HT1080 (cell line): ENCODE results near the gene TET1. TPM values are rescaled to one million over a fixed set of nuclear protein-coding genes. Genes with fewer than 3 reads are reported as not detected.
"Not testable (repeated sequence)": the region's sequence is repeated elsewhere in the genome, so short reads cannot be mapped to it uniquely, and the experiment has no call there.

Experiments used
- DNase-seq: peaks from one replicate; pipeline ENCODE4 v3.0.0-alpha.2; 2015; ENCODE audit warnings: low read depth
- small RNA-seq: library from RNA; depleted of rRNA; stranded (forward); fragments of <200 nt; gene quantifications from one replicate; pipeline ENCODE3, GENCODE V24; 2014
- total RNA-seq: library from RNA; depleted of rRNA; stranded (reverse); fragments of >200 nt; shearing (Covaris generic); gene quantifications from 2 replicates; pipeline ENCODE4 v1.2.3, GENCODE V29; 2014; rRNA removed

Gene TET1
- total RNA-seq, 1 experiment from 2014 or later = 1.2 TPM

GRCh38 chr10:68700197-68700596, 140.1 kb downstream of the TET1 start:
- no peak for DNase-seq

DNA sequence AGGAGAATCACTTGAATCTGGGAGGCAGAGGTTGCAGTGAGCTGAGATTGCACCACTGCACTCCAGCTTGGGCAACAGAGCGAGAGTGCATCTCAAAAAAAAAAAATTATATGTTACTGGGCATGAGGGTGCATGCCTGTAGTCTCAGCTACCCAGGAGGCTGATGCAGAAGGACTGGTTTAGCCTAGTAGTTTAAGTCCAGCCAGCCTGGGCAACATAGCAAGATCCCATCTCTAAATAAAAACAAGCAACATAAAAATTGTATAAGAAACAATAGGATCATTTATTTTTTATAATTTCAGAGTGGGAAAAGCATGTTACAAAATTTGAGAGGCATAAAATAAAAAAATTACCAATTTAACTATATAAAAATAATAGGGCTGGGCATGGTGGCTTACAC, 145.4 kb downstream of the TET1 start:
- no peak for DNase-seq

DNA sequence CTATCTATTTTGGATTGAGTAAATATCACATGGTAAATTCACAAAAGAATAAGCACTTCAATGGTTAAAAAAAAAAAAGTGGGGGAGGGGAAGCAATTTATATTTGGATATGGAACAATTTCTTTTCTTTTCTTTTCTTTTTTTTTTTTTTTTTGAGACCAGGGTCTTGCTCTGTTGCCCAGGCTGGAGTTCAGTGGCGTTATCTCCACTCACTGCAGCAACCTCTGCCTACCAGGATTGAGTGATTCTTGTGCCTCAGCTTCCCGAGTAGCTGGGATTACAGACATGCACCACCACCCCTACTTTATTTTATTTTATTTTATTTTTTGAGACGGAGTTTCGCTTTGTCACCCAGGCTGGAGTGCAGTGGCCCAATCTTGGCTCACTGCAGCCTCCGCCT, 148.8 kb downstream of the TET1 start:
- DNase-seq = not testable (repeated sequence)

- not testable (repeated sequence) for DNase-seq
These were observed 152.9 kb downstream of the TET1 start for GRCh38 chr10:68713065-68713464.

GRCh38 chr10:68717435-68717834, 157.3 kb downstream of the TET1 start:
- DNase-seq = no peak

GRCh38 chr10:68720793-68721672, 160.9 kb downstream of the TET1 start, which contains the start of gene CCAR1:
Gene CCAR1, plus strand, starts transcription at chr10:68721239. Its CDS starts 1,266 bp downstream, at chr10:68722505.
- DNase-seq = peak; percentile 99

DNA sequence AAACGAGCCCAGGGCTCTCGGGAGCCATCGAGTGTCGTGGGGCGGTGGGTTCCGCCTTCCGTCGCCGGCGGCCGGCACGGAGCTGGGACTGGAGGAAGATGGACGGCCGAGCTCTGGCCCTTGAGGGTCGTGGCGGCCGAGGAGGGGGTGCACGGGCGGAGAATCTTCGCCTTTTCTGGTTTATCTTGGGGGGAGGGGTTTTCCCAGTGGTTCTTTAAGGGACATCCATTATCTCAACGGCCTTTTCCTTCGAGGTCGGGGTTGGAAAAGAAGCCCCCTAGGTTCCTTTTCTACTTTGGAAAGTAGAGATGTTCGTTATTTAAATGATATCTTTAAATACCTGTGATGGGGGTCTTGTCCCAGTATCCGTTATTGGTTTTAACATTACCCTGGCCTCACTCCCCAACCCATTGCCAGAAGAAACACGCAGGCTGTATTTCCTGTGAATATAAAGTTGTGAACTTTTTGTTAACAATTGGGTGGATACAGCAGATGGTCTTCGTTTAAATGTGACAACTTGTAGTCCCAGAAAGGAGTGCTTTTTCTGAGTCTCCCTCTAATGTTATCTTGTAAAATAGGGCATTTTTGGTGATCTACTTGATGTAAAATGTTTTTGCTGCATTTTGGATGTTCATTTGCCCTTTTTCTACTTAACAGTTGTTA, 161.7 kb downstream of the TET1 start:
- DNase-seq = no peak

DNA sequence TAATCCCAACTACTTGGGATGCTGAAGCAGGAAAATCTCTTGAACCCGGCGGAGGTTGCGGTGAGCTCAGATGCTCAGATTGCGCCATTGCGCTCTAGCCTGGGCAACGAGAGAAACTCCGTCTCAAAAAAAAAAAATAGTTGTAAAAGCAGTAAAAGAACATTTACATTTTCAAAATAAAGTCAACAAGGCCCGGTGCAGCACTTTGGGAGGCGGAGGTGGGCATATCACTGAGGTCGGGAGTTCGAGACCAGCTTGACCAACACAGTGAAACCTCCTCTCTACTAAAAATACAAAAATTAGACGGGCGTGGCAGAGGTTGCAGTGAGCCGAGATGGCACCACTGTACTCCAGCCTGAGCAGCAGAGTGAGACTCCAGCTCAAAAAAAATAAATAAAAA, 164.9 kb downstream of the TET1 start:
- DNase-seq = no peak

DNA sequence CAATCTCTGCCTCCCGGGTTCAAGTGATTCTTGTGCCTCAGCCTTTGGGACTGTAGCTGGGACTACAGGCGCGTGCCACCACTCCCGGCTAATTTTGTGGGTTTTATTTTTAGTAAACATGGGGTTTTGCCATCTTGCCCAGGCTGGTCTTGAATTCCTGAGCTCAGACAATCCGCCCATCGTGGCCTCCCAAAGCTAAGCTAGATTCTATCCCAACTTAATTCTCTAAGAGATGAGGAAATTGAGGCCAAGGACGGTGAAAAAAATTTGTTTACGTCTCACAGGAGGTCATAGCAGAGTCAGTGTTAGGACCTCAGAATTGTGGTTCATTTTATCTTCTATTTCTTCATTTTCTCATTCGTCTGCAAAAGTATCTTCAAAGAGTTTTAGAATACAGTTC, 167.0 kb downstream of the TET1 start:
- DNase-seq = no peak

- DNase-seq = no peak
These were observed 172.5 kb downstream of the TET1 start for GRCh38 chr10:68732651-68733050.

- DNase-seq = no peak
These were observed 174.2 kb downstream of the TET1 start for GRCh38 chr10:68734349-68734748.

DNA sequence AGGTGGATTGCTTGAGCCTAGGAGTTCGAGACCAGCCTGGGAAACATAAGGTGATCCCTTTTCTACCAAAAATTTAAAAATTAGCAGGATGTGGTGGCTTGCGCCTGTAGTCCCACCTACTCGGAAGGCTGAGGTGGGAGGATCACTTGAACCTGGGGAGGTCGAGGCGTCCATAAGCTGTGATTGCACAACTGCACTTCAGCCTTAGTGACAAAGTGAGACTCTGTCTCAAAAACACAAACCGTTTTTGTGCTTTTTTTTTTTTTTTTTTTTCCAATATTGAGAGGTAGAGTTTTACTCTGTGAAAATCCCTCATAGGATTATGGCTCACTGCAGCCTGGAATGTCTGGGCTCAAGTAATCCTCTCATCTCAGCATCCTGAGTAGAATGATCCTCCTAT, 175.0 kb downstream of the TET1 start:
- no peak for DNase-seq

DNA sequence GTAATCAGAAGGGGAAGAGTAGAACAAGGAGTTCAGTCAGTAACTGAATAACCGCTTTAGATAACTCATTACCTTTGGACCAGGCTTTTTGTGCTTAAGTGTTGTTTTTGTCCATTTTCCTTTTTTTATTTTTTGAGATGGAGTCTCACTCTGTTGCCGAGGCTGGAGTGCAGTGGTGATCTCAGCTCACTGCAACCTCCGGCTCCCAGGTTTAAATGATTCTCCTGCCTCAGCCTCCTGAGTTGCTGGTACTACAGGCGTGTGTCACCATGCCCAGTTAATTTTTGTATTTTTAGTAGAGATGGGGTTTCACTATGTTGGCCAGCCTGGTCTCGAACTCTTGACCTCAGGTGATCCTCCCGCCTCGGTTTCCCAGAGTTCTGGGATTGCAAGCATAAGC, 175.6 kb downstream of the TET1 start:
- not testable (repeated sequence) for DNase-seq

GRCh38 chr10:68740676-68741075, 180.5 kb downstream of the TET1 start:
- not testable (repeated sequence) for DNase-seq

GRCh38 chr10:68742397-68742796, 182.3 kb downstream of the TET1 start:
- DNase-seq = no peak

Small RNA genes lying within 50 kb of the gene (small RNA-seq; reads per million reads assigned to genes)
- not detected for gene RF00019

Other genes starting within 250 kb of the TET1 start
- gene HNRNPH3, start 228.3 kb upstream of the TET1 start, total RNA-seq = 17.6 and 20.9 TPM in 2 replicates
- gene PBLD, start 227.4 kb upstream of the TET1 start, total RNA-seq = 2.0 and 2.3 TPM in 2 replicates
- gene RUFY2, start 153.1 kb upstream of the TET1 start, total RNA-seq = 11.7 and 12.6 TPM in 2 replicates
- 12.2 and 19.4 TPM in 2 replicates for gene DNA2, start 88.4 kb upstream of the TET1 start, total RNA-seq
- gene SLC25A16, start 32.8 kb upstream of the TET1 start, total RNA-seq = 5.9 and 9.0 TPM in 2 replicates
- 39.1 and 89.2 TPM in 2 replicates for gene CCAR1, start 160.9 kb downstream of the TET1 start, total RNA-seq